ENCODE data around the gene ZBTB32. TPM values are rescaled to one million over a fixed set of nuclear protein-coding genes. Genes with fewer than 3 reads are reported as not detected.

The ZBTB32 gene
- total RNA-seq, 4 donors from 2014 or later, result not detected

DNA sequence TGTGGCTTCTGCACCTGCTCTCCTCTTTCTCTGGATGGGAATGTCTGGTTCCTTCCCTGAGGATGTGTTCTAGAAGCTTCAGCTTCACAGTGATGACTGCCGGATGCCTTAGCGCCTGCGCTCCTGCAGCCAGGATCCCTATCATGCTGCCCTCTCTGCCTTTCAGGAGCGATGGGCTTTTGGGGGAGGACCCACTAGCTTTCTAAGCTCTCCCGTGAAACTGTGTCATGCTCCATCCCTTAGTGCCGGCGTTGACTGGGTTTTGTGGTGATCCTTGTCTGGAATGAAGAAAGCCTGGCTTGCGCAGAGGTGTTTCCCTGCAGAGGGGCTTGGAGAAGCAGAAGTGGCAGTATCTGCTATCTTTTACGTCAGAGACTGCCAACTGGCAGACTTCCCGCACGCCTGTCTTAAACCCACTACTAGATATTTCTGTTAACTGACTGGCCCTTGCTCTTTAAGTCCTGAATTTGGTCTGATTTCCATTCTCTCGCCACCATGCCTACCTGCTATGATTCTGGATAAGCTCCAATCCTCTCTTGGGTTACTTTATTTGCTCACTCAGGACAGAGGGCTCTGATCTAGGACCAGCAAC lies 9.6 kb downstream of the ZBTB32 start:
- intact Hi-C loops (cut with DNase I; ENCODE audit: low total_unique reads), result loop anchor here (10.0 kb wide), 1 partner anchor 169 kb away; the partner anchor contains the start of gene TMEM147
- DNase-seq, result no peak
- Histone ChIP-seq H3K27ac (no peak overlapping the region), H3K9me3 (no peaks in the 10 kb centered on the region), H3K36me3 (no peaks in the 10 kb centered on the region), H3K27me3 (no peaks in the 10 kb centered on the region), H3K4me1 (peaks cover 8 to 11% of the 10 kb centered on the region in 2 donors), H3K4me3 (no peak overlapping the region)
- TF ChIP-seq, protein P1, sequence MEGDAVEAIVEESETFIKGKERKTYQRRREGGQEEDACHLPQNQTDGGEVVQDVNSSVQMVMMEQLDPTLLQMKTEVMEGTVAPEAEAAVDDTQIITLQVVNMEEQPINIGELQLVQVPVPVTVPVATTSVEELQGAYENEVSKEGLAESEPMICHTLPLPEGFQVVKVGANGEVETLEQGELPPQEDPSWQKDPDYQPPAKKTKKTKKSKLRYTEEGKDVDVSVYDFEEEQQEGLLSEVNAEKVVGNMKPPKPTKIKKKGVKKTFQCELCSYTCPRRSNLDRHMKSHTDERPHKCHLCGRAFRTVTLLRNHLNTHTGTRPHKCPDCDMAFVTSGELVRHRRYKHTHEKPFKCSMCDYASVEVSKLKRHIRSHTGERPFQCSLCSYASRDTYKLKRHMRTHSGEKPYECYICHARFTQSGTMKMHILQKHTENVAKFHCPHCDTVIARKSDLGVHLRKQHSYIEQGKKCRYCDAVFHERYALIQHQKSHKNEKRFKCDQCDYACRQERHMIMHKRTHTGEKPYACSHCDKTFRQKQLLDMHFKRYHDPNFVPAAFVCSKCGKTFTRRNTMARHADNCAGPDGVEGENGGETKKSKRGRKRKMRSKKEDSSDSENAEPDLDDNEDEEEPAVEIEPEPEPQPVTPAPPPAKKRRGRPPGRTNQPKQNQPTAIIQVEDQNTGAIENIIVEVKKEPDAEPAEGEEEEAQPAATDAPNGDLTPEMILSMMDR (IDR thresholded peaks at IDR 0.05), result no peak
- TF ChIP-seq POLR2A (IDR thresholded peaks at IDR 0.05), result no peak

DNA sequence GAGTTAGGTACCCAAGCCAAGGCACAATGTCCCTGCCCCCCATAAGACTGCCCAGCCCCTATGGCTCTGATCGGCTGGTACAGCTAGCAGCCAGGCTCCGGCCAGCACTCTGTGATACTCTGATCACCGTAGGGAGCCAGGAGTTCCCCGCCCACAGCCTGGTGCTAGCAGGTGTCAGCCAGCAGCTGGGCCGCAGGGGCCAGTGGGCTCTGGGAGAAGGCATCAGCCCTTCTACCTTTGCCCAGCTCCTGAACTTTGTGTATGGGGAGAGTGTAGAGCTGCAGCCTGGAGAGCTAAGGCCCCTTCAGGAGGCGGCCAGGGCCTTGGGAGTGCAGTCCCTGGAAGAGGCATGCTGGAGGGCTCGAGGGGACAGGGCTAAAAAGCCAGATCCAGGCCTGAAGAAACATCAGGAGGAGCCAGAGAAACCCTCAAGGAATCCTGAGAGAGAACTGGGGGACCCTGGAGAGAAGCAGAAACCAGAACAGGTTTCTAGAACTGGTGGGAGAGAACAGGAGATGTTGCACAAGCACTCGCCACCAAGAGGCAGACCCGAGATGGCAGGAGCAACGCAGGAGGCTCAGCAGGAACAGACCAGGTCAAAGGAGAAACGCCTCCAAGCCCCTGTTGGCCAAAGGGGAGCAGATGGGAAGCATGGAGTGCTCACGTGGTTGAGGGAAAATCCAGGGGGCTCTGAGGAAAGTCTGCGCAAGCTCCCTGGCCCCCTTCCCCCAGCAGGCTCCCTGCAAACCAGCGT lies 10.4 kb downstream of the ZBTB32 start:
- no peaks in the 10 kb centered on the region for H3K27me3 ChIP-seq
- DNase-seq, result no peak
- no peaks in the 10 kb centered on the region for H3K9me3 ChIP-seq
- peaks cover 8 to 11% of the 10 kb centered on the region in 2 donors for H3K4me1 ChIP-seq
- H3K36me3 ChIP-seq, result no peaks in the 10 kb centered on the region
- H3K27ac ChIP-seq, result no peak overlapping the region
- H3K4me3 ChIP-seq, result no peak overlapping the region
- TF ChIP-seq, protein P1 (IDR thresholded peaks at IDR 0.05), result no peak
- no peak for TF ChIP-seq POLR2A (IDR thresholded peaks at IDR 0.05)
- intact Hi-C loops (cut with DNase I; ENCODE audit: low total_unique reads), result loop anchor here (10.0 kb wide), 1 partner anchor 170 kb away; the partner anchor contains the start of gene TMEM147

DNA sequence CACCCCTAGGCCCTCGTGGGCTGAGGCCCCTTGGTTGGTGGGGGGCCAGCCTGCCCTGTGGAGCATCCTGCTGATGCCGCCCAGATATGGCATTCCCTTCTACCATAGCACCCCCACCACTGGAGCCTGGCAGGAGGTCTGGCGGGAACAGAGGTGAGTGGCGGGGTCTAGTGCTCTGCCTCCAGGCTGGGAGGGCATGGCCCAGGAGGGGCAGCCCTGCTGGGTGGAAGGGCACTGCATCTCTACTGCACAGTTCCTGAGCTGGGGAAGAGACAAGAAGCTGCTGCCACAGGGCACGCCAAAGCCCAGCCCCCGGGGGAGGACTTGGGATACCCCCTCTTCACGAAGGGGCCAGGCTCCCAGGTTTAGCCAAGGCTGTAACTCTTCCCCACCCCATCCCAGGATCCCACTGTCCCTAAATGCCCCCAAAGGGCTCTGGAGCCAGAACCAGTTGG lies 11.0 kb downstream of the ZBTB32 start:
- H3K4me3 ChIP-seq, result no peak overlapping the region
- no peaks in the 10 kb centered on the region for H3K9me3 ChIP-seq
- peak overlapping the region; percentile 90 to 92 for H3K27ac ChIP-seq

DNA sequence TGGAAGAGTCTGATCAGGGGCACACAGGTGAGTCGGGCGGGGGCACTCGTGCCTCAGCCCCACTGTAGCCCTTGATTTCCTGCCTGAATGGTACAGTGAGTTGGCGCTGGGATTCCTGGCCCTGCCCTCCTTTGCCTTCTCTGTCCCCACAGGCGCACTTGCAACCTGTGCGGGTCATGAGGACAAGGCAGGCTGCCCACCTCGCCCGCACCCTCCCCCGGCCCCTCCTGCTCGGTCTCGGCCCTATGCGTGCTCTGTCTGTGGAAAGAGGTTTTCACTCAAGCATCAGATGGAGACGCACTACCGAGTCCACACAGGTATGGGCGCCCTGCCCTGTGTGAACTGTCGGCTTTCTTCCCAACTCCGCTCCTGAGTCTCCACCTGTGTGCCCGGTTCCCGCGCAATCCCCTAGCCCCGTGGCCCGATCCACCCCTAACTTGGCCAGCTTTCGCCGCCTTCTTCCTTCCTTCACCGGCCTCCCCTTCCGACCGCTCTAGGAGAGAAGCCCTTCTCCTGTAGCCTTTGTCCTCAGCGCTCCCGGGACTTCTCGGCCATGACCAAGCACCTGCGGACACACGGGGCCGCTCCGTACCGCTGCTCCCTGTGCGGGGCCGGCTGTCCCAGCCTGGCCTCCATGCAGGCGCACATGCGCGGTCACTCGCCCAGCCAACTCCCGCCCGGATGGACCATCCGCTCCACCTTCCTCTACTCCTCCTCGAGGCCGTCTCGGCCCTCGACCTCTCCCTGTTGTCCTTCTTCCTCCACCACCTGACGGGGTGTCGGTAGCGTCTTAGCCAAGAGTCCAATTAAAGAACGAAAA lies 11.8 kb downstream of the ZBTB32 start:
- Histone ChIP-seq H3K9me3 (no peaks in the 10 kb centered on the region), H3K4me1 (peaks cover 8 to 11% of the 10 kb centered on the region in 2 donors), H3K27ac (peak overlapping the region; percentile 90 to 92), H3K4me3 (peak overlapping the region; percentile 72 to 85), H3K27me3 (no peaks in the 10 kb centered on the region), H3K36me3 (no peaks in the 10 kb centered on the region)
- intact Hi-C loops (cut with DNase I; ENCODE audit: low total_unique reads), result loop anchor here (10.0 kb wide), 1 partner anchor 171 kb away; the partner anchor contains the start of gene TMEM147
- DNase-seq, result peak; percentile 30 to 68
- no peak for TF ChIP-seq POLR2A (IDR thresholded peaks at IDR 0.05)
- TF ChIP-seq, protein P1 (IDR thresholded peaks at IDR 0.05), result no peak

More for the DNA sequence above, 11.0 kb downstream of the ZBTB32 start:
- Histone ChIP-seq H3K27me3 (no peaks in the 10 kb centered on the region), H3K4me1 (peaks cover 8 to 11% of the 10 kb centered on the region in 2 donors), H3K36me3 (no peaks in the 10 kb centered on the region)
- TF ChIP-seq, protein P1 (IDR thresholded peaks at IDR 0.05), result no peak
- no peak for TF ChIP-seq POLR2A (IDR thresholded peaks at IDR 0.05)
- peak in 1 of 2 donors; percentile 21 for DNase-seq
- intact Hi-C loops (cut with DNase I; ENCODE audit: low total_unique reads), result loop anchor here (10.0 kb wide), 1 partner anchor 171 kb away; the partner anchor contains the start of gene TMEM147

Measured in uterus (tissue), 4 donors.